ENCODE measurements around the gene CCDC38.

CCDC38 gene

GRCh38 chr12:95984682-95985081 is 42.3 kb upstream of the CCDC38 start:
- H3K36me3 ChIP-seq, result no peaks in the 10 kb centered on the region
- H3K9me3 ChIP-seq, result no peaks in the 10 kb centered on the region
- TF ChIP-seq CTCF (IDR thresholded peaks at IDR 0.05; ENCODE audit: low read depth, low read length), result no peak
- no peak overlapping the region for H3K4me3 ChIP-seq (ENCODE audit: low read depth, low read length)
- peaks cover 9% of the 10 kb centered on the region for H3K27me3 ChIP-seq
- DNase-seq, result no peak
- H3K4me1 ChIP-seq, result no peaks in the 10 kb centered on the region

- no peak for DNase-seq
- no peaks in the 10 kb centered on the region for H3K9me3 ChIP-seq
Observed at GRCh38 chr12:95982602-95983001, 40.2 kb upstream of the CCDC38 start.

GRCh38 chr12:95980437-95980836 is 38.0 kb upstream of the CCDC38 start:
- H3K4me3 ChIP-seq (ENCODE audit: low read depth, low read length), result no peak overlapping the region
- no peaks in the 10 kb centered on the region for H3K36me3 ChIP-seq
- no peaks in the 10 kb centered on the region for H3K4me1 ChIP-seq
- TF ChIP-seq CTCF (IDR thresholded peaks at IDR 0.05; ENCODE audit: low read depth, low read length), result no peak
- H3K27me3 ChIP-seq, result peaks cover 9% of the 10 kb centered on the region
- no peaks in the 10 kb centered on the region for H3K9me3 ChIP-seq
- DNase-seq, result no peak

More at GRCh38 chr12:95982602-95983001, 40.2 kb upstream of the CCDC38 start:
- H3K4me3 ChIP-seq (ENCODE audit: low read depth, low read length), result no peak overlapping the region
- peaks cover 5% of the 10 kb centered on the region for H3K27me3 ChIP-seq
- TF ChIP-seq CTCF (IDR thresholded peaks at IDR 0.05; ENCODE audit: low read depth, low read length), result no peak
- H3K4me1 ChIP-seq, result no peaks in the 10 kb centered on the region
- H3K36me3 ChIP-seq, result no peaks in the 10 kb centered on the region

GRCh38 chr12:95978774-95979173 is 36.4 kb upstream of the CCDC38 start:
- H3K4me3 ChIP-seq (ENCODE audit: low read depth, low read length), result no peak overlapping the region
- no peak for TF ChIP-seq CTCF (IDR thresholded peaks at IDR 0.05; ENCODE audit: low read depth, low read length)
- no peaks in the 10 kb centered on the region for H3K36me3 ChIP-seq
- H3K4me1 ChIP-seq, result no peaks in the 10 kb centered on the region
- no peak for DNase-seq
- peaks cover 9% of the 10 kb centered on the region for H3K27me3 ChIP-seq
- no peaks in the 10 kb centered on the region for H3K9me3 ChIP-seq

- H3K4me3 ChIP-seq (ENCODE audit: low read depth, low read length), result no peak overlapping the region
- TF ChIP-seq CTCF (IDR thresholded peaks at IDR 0.05; ENCODE audit: low read depth, low read length), result no peak
- H3K36me3 ChIP-seq, result no peaks in the 10 kb centered on the region
- H3K9me3 ChIP-seq, result no peaks in the 10 kb centered on the region
- peaks cover 9% of the 10 kb centered on the region for H3K27me3 ChIP-seq
- no peaks in the 10 kb centered on the region for H3K4me1 ChIP-seq
- no peak for DNase-seq
Observed at GRCh38 chr12:95978351-95978750, 35.9 kb upstream of the CCDC38 start.

GRCh38 chr12:95977764-95978305 is 35.4 kb upstream of the CCDC38 start:
- Histone ChIP-seq H3K27me3 (peaks cover 9% of the 10 kb centered on the region), H3K4me3 (ENCODE audit: low read depth, low read length) (no peak overlapping the region), H3K9me3 (no peaks in the 10 kb centered on the region), H3K4me1 (no peaks in the 10 kb centered on the region), H3K36me3 (no peaks in the 10 kb centered on the region)
- DNase-seq, result no peak
- TF ChIP-seq CTCF (IDR thresholded peaks at IDR 0.05; ENCODE audit: low read depth, low read length), result no peak

All from BE2C (cell line).